Measurements from ENCODE around the gene TMEM269.

TMEM269 gene

GRCh38 chr1:42780176-42780575 lies 4.6 kb upstream of the TMEM269 start:
- Histone ChIP-seq H3K4me3 (replicated peaks; ENCODE audit: insufficient read depth, low read length) (no peak overlapping the region), H3K27me3 (ENCODE audit: insufficient read depth, poor library complexity, severe bottlenecking) (peaks cover 2% of the 10 kb centered on the region), H3K27ac (replicated peaks) (no peak overlapping the region)
- no peak for DNase-seq (ENCODE audit: low read depth in 1 of 2, low spot score in 1 of 2)
- TF ChIP-seq GABPA (IDR thresholded peaks at IDR 0.05; ENCODE audit: low read depth) (no peak), REST (IDR thresholded peaks at IDR 0.05; ENCODE audit: insufficient replicate concordance, low read depth) (no peak), SPI1 (IDR thresholded peaks at IDR 0.05; ENCODE audit: borderline replicate concordance, low read depth) (no peak), POLR2AphosphoS5 (IDR thresholded peaks at IDR 0.05; ENCODE audit: low read depth) (no peak), CTCF (IDR thresholded peaks at IDR 0.05; ENCODE audit: insufficient read depth, low read length) (no peak)

GRCh38 chr1:42783092-42783491 lies 1.7 kb upstream of the TMEM269 start:
- Histone ChIP-seq H3K27me3 (ENCODE audit: insufficient read depth, poor library complexity, severe bottlenecking) (peaks cover 5% of the 10 kb centered on the region), H3K27ac (replicated peaks) (no peak overlapping the region), H3K4me3 (replicated peaks; ENCODE audit: insufficient read depth, low read length) (no peak overlapping the region)
- TF ChIP-seq SPI1 (IDR thresholded peaks at IDR 0.05; ENCODE audit: borderline replicate concordance, low read depth), result no peak
- TF ChIP-seq POLR2AphosphoS5 (IDR thresholded peaks at IDR 0.05; ENCODE audit: low read depth), result no peak
- TF ChIP-seq GABPA (IDR thresholded peaks at IDR 0.05; ENCODE audit: low read depth), result no peak
- no peak for TF ChIP-seq CTCF (IDR thresholded peaks at IDR 0.05; ENCODE audit: insufficient read depth, low read length)
- no peak for TF ChIP-seq REST (IDR thresholded peaks at IDR 0.05; ENCODE audit: insufficient replicate concordance, low read depth)
- no peak for DNase-seq (ENCODE audit: low read depth in 1 of 2, low spot score in 1 of 2)

GRCh38 chr1:42784547-42784945 lies 245 bp upstream of the TMEM269 start:
- H3K4me3 ChIP-seq (replicated peaks; ENCODE audit: insufficient read depth, low read length), result no peak overlapping the region
- TF ChIP-seq CTCF (IDR thresholded peaks at IDR 0.05; ENCODE audit: insufficient read depth, low read length) (no peak), GABPA (IDR thresholded peaks at IDR 0.05; ENCODE audit: low read depth) (no peak)
- no peak for DNase-seq (ENCODE audit: low read depth in 1 of 2, low spot score in 1 of 2)
- H3K27ac ChIP-seq (replicated peaks), result no peak overlapping the region
- peaks cover 5% of the 10 kb centered on the region for H3K27me3 ChIP-seq (ENCODE audit: insufficient read depth, poor library complexity, severe bottlenecking)

GRCh38 chr1:42786097-42786496 lies 1.3 kb downstream of the TMEM269 start:
- peaks cover 5% of the 10 kb centered on the region for H3K27me3 ChIP-seq (ENCODE audit: insufficient read depth, poor library complexity, severe bottlenecking)
- DNase-seq (ENCODE audit: low read depth in 1 of 2, low spot score in 1 of 2), result no peak
- no peak overlapping the region for H3K4me3 ChIP-seq (replicated peaks; ENCODE audit: insufficient read depth, low read length)
- TF ChIP-seq GABPA (IDR thresholded peaks at IDR 0.05; ENCODE audit: low read depth) (no peak), SPI1 (IDR thresholded peaks at IDR 0.05; ENCODE audit: borderline replicate concordance, low read depth) (no peak), REST (IDR thresholded peaks at IDR 0.05; ENCODE audit: insufficient replicate concordance, low read depth) (no peak), CTCF (IDR thresholded peaks at IDR 0.05; ENCODE audit: insufficient read depth, low read length) (no peak), POLR2AphosphoS5 (IDR thresholded peaks at IDR 0.05; ENCODE audit: low read depth) (no peak)
- H3K27ac ChIP-seq (replicated peaks), result no peak overlapping the region
